CD14-positive monocyte (primary cell): Measurements from ENCODE around the gene FOXO6. TPM values are rescaled to one million over a fixed set of nuclear protein-coding genes. Genes with fewer than 3 reads are reported as not detected.
A peak's percentile ranks its signal among the peaks of the same experiment; 100 is the strongest.

Experiments
- DNase-seq, 3 donors: peaks; one replicate each; pipeline ENCODE4 v3.0.0-alpha.2; 2011 to 2022
- H2AFZ ChIP-seq: 2 replicates; pipeline ENCODE4 v1.6.0; 2012; ENCODE audit warnings: mild to moderate bottlenecking, low read depth, low read length, inconsistent platforms; ENCODE audit not compliant: insufficient read depth, poor library complexity, severe bottlenecking
- H3K27ac ChIP-seq, 2 donors: 1 replicate in 1 of 2; 2 replicates in 1 of 2; pipeline ENCODE4 v1.5.1; 2012 to 2013; ENCODE audit warnings: low read length in 2 of 2, control low read depth in 1 of 2, inconsistent platforms in 1 of 2, low read depth in 1 of 2, mild to moderate bottlenecking in 1 of 2
- H3K27me3 ChIP-seq, 2 donors: one replicate each; pipeline versions ENCODE4 v1.6.0 to v1.6.1; 2011 to 2013; ENCODE audit warnings: low read length in 2 of 2; ENCODE audit not compliant: control insufficient read depth in 2 of 2, insufficient read depth in 2 of 2
- H3K36me3 ChIP-seq, 2 donors: replicated peaks in 1 of 2; 1 replicate in 1 of 2; 2 replicates in 1 of 2; pipeline versions ENCODE4 v1.5.1 to v1.6.1; 2012 to 2013; ENCODE audit warnings: low read length in 2 of 2, control low read depth in 1 of 2, inconsistent platforms in 1 of 2, mild to moderate bottlenecking in 1 of 2; ENCODE audit not compliant: insufficient read depth in 2 of 2, control insufficient read depth in 1 of 2
- H3K4me1 ChIP-seq, 2 donors: 1 replicate in 1 of 2; 2 replicates in 1 of 2; pipeline versions ENCODE4 v1.5.1 to v1.6.1; 2012 to 2013; ENCODE audit warnings: low read length in 2 of 2, control low read depth in 1 of 2, inconsistent platforms in 1 of 2, mild to moderate bottlenecking in 1 of 2, moderate library complexity in 1 of 2; ENCODE audit not compliant: insufficient read depth in 2 of 2, control insufficient read depth in 1 of 2
- H3K4me2 ChIP-seq: replicated peaks from 2 replicates; pipeline ENCODE3; 2012; ENCODE audit warnings: low read length, moderate library complexity, mild to moderate bottlenecking; ENCODE audit not compliant: poor library complexity, severe bottlenecking; ENCODE audit errors: extremely low read depth
- H3K4me3 ChIP-seq, 3 experiments: fragments of 200-600 bp in 1 of 3; sonication (generic) in 1 of 3; replicated peaks in 1 of 3; 1 replicate in 2 of 3; 2 replicates in 1 of 3; pipeline ENCODE4 v1.5.1; 2011 to 2013; ENCODE audit warnings: low read length in 3 of 3, mild to moderate bottlenecking in 3 of 3, control low read depth in 2 of 3, low read depth in 2 of 3, inconsistent platforms in 1 of 3, moderate library complexity in 1 of 3
- H3K79me2 ChIP-seq: 2 replicates; pipeline ENCODE4 v1.6.0; 2012; ENCODE audit warnings: mild to moderate bottlenecking, control low read depth, inconsistent platforms, low read length, moderate library complexity; ENCODE audit not compliant: insufficient read depth
- H3K9ac ChIP-seq: 2 replicates; pipeline ENCODE4 v1.6.0; 2017; ENCODE audit warnings: low read length, mild to moderate bottlenecking; ENCODE audit not compliant: insufficient read depth, poor library complexity, severe bottlenecking
- H3K9me3 ChIP-seq, 2 donors: replicated peaks in 1 of 2; 1 replicate in 1 of 2; 2 replicates in 1 of 2; pipeline versions ENCODE4 v1.5.1 to v1.6.1; 2012 to 2013; ENCODE audit warnings: low read length in 2 of 2, control low read depth in 1 of 2; ENCODE audit not compliant: control insufficient read depth in 1 of 2, insufficient read depth in 1 of 2
- H4K20me1 ChIP-seq: 2 replicates; pipeline ENCODE4 v1.6.0; 2012; ENCODE audit warnings: mild to moderate bottlenecking, low read length, control low read depth, moderate library complexity; ENCODE audit not compliant: insufficient read depth
- H3K27ac Mint-ChIP-seq, 7 donors: one replicate each; pipeline ENCODE4 v1.8.0; 2020; ENCODE audit warnings: mild to moderate bottlenecking in 7 of 7, mixed read lengths in 7 of 7, moderate library complexity in 6 of 7, inconsistent platforms in 2 of 7
- H3K27me3 Mint-ChIP-seq, 3 donors: one replicate each; pipeline ENCODE4 v1.8.0; 2021 to 2022; ENCODE audit warnings: low read depth in 3 of 3, mild to moderate bottlenecking in 3 of 3, mixed read lengths in 3 of 3, moderate library complexity in 3 of 3, inconsistent platforms in 1 of 3
- H3K36me3 Mint-ChIP-seq, 2 donors: one replicate each; pipeline ENCODE4 v1.8.0; 2020; ENCODE audit warnings: mixed read lengths in 2 of 2, inconsistent platforms in 1 of 2, mild to moderate bottlenecking in 1 of 2
- H3K4me1 Mint-ChIP-seq: one replicate; pipeline ENCODE4 v1.8.0; 2020; ENCODE audit warnings: mild to moderate bottlenecking, mixed read lengths
- H3K4me3 Mint-ChIP-seq, 2 donors: one replicate each; pipeline ENCODE4 v1.8.0; 2020; ENCODE audit warnings: mild to moderate bottlenecking in 2 of 2, mixed read lengths in 2 of 2, moderate library complexity in 1 of 2
- H3K9me3 Mint-ChIP-seq, 7 donors: one replicate each; pipeline ENCODE4 v1.8.0; 2020 to 2022; ENCODE audit warnings: mixed read lengths in 7 of 7, mild to moderate bottlenecking in 6 of 7, moderate library complexity in 6 of 7, inconsistent platforms in 2 of 7
- CTCF ChIP-seq: fragments of 200-600 bp; IDR thresholded peaks from one replicate; pipeline ENCODE4 v1.8.0; 2022; ENCODE audit warnings: antibody characterized with exemption, mild to moderate bottlenecking
- WGBS: methylation state at CpG from one replicate; pipeline ENCODE4 v1.1.5; 2013; ENCODE audit warnings: missing lambda C conversion rate; ENCODE audit not compliant: insufficient coverage; 5-methylcytosine and 5-hydroxymethylcytosine counted together
- intact Hi-C, 2 donors: fragments of 100-400 bp; cut with micrococcal nuclease; formaldehyde crosslinking; loops; one replicate each; pipeline versions ENCODE4 v1.15.0 to v1.15.1; 2023
- polyA plus RNA-seq, 3 donors: library from polyadenylated mRNA; depleted of rRNA in 1 of 3; unstranded in 2 of 3; stranded (reverse) in 1 of 3; fragments of 300-500 nt in 2 of 3; fragments of >200 nt in 1 of 3; fragmentation: Illumina TruSeq in 2 of 3; gene quantifications; 1 replicate in 2 of 3; 2 replicates in 1 of 3; pipeline ENCODE4 v1.2.3, GENCODE V29; 2012 to 2021

Gene FOXO6
- polyA plus RNA-seq, 3 donors = 0.05 TPM; not detected in 2

- Mint-ChIP-seq H3K4me3 (peak overlapping the region in 1 of 2 donors; percentile 39), H3K27ac (no peak overlapping the region), H3K9me3 (peaks cover 0 to 4% (median 0%) of the 10 kb centered on the region in 7 donors), H3K27me3 (peaks cover 3 to 9% (median 5%) of the 10 kb centered on the region in 3 donors), H3K36me3 (no peaks in the 10 kb centered on the region), H3K4me1 (peaks cover 18% of the 10 kb centered on the region)
- H3K9ac ChIP-seq = no peak overlapping the region
- H3K27me3 ChIP-seq = no peaks in the 10 kb centered on the region
- no peaks in the 10 kb centered on the region for H3K36me3 ChIP-seq
- TF ChIP-seq CTCF = peak; percentile 87
- H3K27ac ChIP-seq = no peak overlapping the region
- no peaks in the 10 kb centered on the region for H3K9me3 ChIP-seq
- H3K4me2 ChIP-seq = no peak overlapping the region
- intact Hi-C loops = loop anchor here (5.0 kb wide), 1 partner anchor 149 kb away; no protein-coding TSS in a partner anchor
- H3K79me2 ChIP-seq = no peaks in the 10 kb centered on the region
- H3K4me1 ChIP-seq = peaks cover 6 to 20% of the 10 kb centered on the region in 2 donors
- peak; percentile 63 to 76 (median 70) for DNase-seq
- no peaks in the 10 kb centered on the region for H4K20me1 ChIP-seq
- no peak overlapping the region for H3K4me3 ChIP-seq
- 56% methylated on average over 14 of the region's 18 CpGs for WGBS
- H2AFZ ChIP-seq = no peak overlapping the region
Measured at GRCh38 chr1:41416552-41417334, 55.5 kb downstream of the FOXO6 start.

GRCh38 chr1:41417335-41417682 lies 56.1 kb downstream of the FOXO6 start:
- WGBS = 22% methylated on average over 1 of the region's 1 CpG
- peak overlapping the region in 1 of 7 donors; percentile 26 for H3K27ac Mint-ChIP-seq
- DNase-seq = no peak

More at GRCh38 chr1:41417335-41417682, 56.1 kb downstream of the FOXO6 start:
- no peak overlapping the region for H3K4me3 ChIP-seq
- peaks cover 6 to 20% of the 10 kb centered on the region in 2 donors for H3K4me1 ChIP-seq
- Mint-ChIP-seq H3K27me3 (peaks cover 3 to 10% (median 5%) of the 10 kb centered on the region in 3 donors), H3K36me3 (no peaks in the 10 kb centered on the region), H3K4me3 (no peak overlapping the region), H3K4me1 (peaks cover 18% of the 10 kb centered on the region), H3K9me3 (peaks cover 0 to 2% (median 0%) of the 10 kb centered on the region in 7 donors)
- no peaks in the 10 kb centered on the region for H3K27me3 ChIP-seq
- intact Hi-C loops = loop anchor here (5.0 kb wide), 1 partner anchor 150 kb away; no protein-coding TSS in a partner anchor
- H3K36me3 ChIP-seq = no peaks in the 10 kb centered on the region
- H3K9ac ChIP-seq = no peak overlapping the region
- no peak overlapping the region for H3K27ac ChIP-seq
- no peaks in the 10 kb centered on the region for H3K79me2 ChIP-seq
- H3K9me3 ChIP-seq = no peaks in the 10 kb centered on the region
- no peak overlapping the region for H3K4me2 ChIP-seq
- H2AFZ ChIP-seq = peak overlapping the region; percentile 56
- no peaks in the 10 kb centered on the region for H4K20me1 ChIP-seq
- peak; percentile 54 for TF ChIP-seq CTCF
